Middle frontal gyrus (tissue), 1 donor: ENCODE results near the gene ARHGAP8.
"Not testable (repeated sequence)": the region's sequence is repeated elsewhere in the genome, so short reads cannot be mapped to it uniquely, and the experiment has no call there.

Experiments
- DNase-seq: peaks from one replicate; pipeline ENCODE4 v3.0.0-alpha.2; 2015; ENCODE audit warnings: low spot score; ENCODE audit errors: extremely low spot score

Gene ARHGAP8

DNA sequence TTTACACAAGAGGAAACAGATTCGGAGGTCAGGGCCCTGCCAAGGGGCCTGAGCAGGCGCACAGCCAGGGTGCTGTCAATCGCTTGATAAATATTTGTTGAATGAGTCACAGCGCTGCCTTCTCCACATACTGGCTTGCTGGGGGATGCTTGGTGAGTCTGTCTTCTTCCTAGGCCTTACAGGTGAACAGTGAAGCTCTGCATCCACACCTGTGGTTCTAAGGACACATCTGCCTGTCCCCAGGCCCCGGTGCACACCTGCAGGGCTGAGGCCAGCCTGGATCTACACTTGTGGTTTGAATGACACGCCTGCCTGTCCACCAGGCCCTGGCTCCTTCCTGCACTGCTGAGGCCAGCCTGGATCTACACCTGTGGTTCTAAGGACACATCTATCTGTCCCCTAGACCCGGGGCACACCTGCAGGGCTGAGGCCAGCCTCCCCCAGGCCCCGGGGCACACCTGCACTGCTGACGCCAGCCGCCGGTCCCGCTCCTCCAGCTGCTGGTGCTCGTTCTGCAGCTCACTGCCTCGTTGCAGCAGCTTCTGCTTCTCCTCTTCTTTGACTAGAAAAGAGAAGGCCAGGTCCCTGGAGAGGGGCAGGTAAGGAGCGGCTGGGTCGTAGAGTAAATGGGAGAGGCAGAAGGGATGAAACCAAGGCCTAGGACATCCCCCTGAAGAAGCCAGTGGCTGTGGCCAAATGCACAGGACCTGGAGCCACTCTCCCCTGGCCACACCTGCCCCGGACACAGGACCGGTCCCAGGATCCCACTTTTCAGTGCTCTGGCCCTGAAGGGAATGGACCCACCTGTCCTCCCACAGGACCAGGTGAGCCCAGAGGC is 132.8 kb downstream of the ARHGAP8 start:
- DNase-seq, result no peak

DNA sequence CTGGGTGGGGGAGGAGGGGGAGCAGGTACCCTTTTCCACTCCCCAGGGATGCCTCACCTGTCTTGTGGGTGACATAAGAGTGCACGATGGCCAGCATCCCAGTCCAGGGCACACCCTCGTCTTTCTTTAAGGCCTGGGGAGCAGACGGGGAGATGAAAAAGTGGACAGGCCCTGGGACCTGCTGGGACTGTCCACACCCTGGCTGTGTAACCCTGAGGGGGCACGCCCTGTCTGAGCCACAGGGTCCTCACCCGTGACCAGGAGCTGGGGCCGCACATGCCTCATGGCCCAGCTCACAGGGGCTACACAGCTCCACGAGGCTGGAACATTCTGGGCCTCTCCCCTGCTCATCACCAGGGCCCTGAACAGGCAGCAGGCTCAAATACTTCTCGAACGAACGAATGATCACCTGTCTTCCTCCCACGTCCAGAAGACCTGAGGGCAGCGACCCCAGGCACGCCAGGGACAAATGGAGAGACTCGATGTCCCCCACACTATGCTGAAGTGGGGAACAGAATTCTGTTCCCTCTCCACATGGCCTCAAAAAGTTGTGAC is 133.5 kb downstream of the ARHGAP8 start:
- no peak for DNase-seq

DNA sequence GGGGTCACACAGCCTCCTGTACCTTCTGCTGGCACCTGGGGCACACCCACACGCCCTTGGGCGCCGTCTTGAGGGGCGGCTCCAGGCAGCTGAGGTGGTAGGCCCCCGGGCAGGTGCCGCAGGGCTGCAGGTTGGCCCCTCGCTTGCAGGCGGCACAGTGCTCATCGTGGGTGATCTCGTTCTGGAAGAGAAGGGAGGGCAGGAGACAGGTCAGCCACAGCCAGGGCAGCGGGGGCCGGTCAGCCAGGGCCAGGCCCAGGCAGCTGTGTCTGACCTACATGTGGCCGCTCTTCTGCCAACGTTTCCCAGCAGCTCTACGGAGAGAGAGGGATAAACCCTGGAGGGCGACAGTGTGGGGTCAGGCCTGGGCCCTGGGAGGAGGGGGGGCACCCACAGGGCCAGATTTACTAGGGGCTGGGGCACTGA is 135.6 kb downstream of the ARHGAP8 start:
- DNase-seq, result no peak

DNA sequence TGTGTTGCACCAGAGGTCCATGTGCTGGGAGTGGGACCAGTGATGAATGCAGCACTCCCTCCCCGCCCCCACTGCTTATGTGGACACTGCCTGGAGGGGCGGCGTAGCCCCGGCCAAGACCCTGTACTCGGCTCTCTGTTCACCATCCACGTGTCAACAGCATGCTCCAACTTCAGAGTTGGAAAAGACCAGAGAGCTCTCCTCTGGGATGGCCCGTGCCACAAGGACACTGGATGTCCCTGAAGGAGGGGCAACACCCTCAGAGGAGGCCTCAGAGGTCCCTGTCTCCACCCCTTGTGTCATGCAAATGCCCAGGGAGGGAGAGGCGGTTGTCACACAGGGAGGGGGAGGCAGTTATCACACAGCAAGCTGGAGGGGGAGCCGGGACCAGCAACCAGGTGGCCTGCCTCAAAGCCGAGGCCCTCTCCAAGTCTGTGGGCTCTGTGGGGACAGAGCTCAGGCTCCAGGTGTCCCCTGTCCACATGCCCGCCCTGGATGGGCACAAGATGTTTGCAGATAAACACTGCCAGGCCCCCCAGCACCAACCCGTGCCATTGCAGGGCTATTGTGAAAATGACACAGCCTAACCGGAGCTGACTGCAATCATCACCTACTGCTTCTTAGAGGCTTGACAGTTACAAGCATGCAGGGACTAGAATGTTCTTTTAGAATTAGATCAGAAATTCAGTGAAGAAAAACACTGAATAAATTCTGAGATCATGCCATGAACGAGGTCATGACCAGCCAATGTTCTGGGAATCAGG is 136.3 kb downstream of the ARHGAP8 start:
- DNase-seq, result no peak

- no peak for DNase-seq
Measured at GRCh38 chr22:44889255-44889878, 137.0 kb downstream of the ARHGAP8 start.

GRCh38 chr22:44890416-44891292 is 138.3 kb downstream of the ARHGAP8 start:
- no peak for DNase-seq

DNA sequence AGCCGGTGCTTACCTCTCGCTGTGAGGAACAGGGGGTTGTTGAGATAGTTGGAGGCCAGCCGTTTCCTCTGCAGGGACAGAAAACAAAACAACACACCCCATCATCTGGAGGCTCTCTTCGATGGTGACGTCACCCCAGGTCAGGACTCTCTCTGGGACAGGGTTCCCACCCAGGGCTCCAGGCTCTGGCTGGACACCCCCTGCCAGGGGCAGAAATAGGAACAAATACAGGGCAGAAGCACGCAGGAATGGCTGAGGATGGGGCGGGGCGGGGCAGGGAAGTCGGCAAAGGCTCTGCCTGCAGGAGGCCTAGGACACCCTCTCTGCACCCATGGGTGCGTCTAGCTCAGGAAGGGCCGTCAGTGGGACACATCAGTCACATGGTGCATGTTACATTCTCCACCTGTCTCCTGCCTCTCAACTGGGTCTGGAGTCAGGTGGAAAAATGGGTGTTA is 138.9 kb downstream of the ARHGAP8 start:
- no peak for DNase-seq

DNA sequence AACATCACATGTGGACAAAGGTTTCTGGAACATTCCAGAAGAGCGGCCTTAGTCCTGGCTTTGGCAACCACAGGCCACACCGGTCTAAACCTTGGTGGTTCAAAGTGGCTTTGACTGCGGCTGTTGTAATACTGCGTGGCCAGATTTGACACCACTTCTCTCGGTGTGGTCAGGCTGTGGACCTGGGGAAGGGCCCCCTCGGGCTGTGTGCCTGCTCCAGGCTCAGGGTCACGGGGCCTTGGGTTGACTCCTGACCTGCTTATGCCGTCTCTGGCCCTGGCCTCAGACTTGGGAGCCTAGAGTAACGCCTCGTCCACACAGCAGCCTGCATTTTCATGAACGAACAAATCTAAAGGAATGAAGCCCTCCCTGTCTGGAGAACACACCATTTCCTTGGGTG is 139.4 kb downstream of the ARHGAP8 start:
- no peak for DNase-seq

- DNase-seq, result no peak
Measured at GRCh38 chr22:44892243-44892642, 139.9 kb downstream of the ARHGAP8 start.

GRCh38 chr22:44892803-44893730 is 140.7 kb downstream of the ARHGAP8 start:
- no peak for DNase-seq

GRCh38 chr22:44893731-44894080 is 141.3 kb downstream of the ARHGAP8 start:
- DNase-seq, result no peak

DNA sequence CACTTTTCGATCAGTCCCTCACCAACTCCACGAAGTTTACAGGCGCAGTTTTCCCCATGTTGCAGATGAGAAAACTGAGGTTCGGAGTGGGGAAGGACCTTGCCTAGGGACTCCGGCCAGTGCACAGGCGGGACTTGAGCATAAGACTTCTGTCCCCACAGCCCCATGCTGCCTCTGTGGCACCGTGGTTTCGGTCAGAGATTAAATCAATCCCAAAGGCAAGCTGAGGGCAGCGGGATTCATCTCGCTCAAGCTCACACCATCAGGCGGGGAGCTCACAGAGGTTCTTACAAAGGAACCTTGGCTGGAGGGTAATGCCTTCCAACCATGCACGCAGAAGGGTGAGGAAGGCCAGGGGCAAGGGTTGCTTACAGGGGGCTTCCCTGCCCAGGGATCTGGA is 141.9 kb downstream of the ARHGAP8 start:
- no peak for DNase-seq

GRCh38 chr22:44894782-44895181 is 142.4 kb downstream of the ARHGAP8 start:
- no peak for DNase-seq

DNA sequence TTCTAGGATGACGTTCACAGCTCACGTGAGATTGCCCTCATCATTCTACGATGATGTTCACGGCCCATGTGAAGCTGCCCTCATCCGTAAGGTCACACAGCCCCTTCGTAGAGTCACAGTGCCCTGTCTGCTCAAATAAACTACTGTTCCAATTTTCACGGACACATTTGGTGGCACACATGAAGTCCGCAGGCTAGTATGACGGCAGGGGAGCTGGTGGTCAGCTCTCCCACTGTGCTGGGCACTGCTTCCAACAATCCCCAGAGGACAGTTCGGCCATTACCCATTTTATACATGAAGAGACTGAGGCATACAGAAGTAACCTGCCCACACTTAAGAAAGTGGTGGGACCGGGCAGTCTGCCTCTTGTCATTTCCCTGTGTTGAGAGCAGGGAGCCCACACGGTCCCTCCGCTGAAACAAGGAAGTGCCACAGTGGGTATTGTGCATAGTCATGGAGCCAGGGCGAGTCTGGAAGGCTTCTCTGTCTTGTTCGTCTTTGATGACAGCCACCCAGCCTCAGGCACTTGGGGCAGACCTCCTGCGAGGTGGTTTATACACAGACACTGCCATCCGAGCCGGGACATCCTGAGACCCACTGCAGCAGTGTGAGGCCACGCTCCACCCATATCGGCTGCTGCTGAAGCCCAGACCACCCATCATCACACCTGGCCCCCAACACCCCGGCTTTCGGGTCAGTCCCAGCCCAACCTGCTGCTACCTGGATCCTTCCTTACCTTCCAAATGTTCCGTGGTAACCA is 143.1 kb downstream of the ARHGAP8 start:
- no peak for DNase-seq

GRCh38 chr22:44898236-44898635 is 145.9 kb downstream of the ARHGAP8 start:
- DNase-seq, result no peak

DNA sequence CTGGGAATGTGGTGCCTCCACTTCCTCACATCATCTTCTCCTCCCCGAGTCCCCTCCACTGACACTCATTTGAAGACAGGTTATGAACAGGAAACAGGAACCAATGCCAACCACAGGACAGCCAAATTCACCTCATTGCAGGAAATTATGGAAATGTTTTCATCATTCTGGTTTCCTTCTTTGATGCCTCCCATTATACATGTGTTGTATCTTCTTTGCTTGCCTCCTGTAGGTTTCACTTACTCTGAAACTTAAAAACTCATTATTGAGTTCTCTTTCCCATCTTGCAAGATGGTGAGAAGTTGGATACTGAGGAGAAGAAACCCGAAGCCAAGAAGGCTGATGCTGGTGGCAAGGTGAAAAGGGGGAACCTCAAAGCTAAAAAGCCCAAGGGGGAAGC is 148.9 kb downstream of the ARHGAP8 start:
- no peak for DNase-seq

GRCh38 chr22:44903164-44903563 is 150.8 kb downstream of the ARHGAP8 start:
- DNase-seq, result not testable (repeated sequence)

DNA sequence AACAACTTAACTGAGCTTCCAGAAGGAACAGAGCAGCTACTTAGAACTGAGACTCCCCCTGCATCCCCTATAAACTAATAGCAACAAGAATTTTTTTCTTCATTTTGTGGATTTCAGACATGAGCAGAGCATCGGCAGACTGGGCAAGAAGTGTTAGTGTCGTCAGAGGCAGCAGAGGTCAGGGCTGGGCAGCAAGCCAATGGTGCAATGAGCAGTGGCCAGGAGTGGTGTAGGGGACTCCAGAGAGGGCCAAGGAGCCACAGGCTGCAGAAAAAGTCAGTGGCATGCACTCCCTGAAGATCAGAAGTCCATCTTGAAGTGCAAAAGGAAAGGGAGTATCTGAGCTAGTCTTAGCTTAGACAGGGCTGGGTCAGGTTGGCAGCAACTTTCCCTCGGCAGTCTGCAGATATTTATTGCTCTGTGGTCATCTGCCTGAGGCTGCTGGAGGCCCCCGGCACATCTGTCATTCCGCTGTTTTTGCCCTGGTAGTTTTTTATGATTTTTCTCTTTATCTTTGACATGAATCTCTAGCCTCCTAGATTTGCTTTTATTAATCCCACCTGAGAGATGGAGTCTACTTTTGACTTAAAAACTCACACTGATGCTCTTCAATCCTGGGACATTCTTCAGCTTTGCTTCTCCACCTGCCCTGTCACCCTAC is 152.2 kb downstream of the ARHGAP8 start:
- DNase-seq, result not testable (repeated sequence)
